Effector memory CD8-positive, alpha-beta T cell (primary cell): ENCODE measurements around the gene RAI14.
"Not testable (repeated sequence)": the region's sequence is repeated elsewhere in the genome, so short reads cannot be mapped to it uniquely, and the experiment has no call there.

Source experiments
- ATAC-seq: fragments of 150-1000 bp; cut with Tn5 transposase; replicated peaks from 2 replicates; pipeline ENCODE4 v1.10.0; 2021; ENCODE audit warnings: mild to moderate bottlenecking, moderate library complexity
- DNase-seq, 3 experiments: peaks; one replicate each; pipeline ENCODE4 v3.0.0; 2021
- H3K27ac Mint-ChIP-seq, 2 donors: one replicate each; pipeline ENCODE4 v1.8.0; 2022; ENCODE audit warnings: mild to moderate bottlenecking in 2 of 2, mixed read lengths in 2 of 2, moderate library complexity in 2 of 2
- H3K27me3 Mint-ChIP-seq, 2 donors: one replicate each; pipeline ENCODE4 v1.8.0; 2022; ENCODE audit warnings: mixed read lengths in 2 of 2
- H3K36me3 Mint-ChIP-seq: one replicate; pipeline ENCODE4 v1.8.0; 2022; ENCODE audit warnings: mild to moderate bottlenecking, moderate library complexity, mixed read lengths; ENCODE audit not compliant: insufficient read depth
- H3K4me1 Mint-ChIP-seq, 2 donors: one replicate each; pipeline ENCODE4 v1.8.0; 2022; ENCODE audit warnings: low read depth in 2 of 2, mixed read lengths in 2 of 2
- H3K4me3 Mint-ChIP-seq, 2 donors: one replicate each; pipeline ENCODE4 v1.8.0; 2022; ENCODE audit warnings: mild to moderate bottlenecking in 2 of 2, mixed read lengths in 2 of 2, moderate library complexity in 2 of 2
- H3K9me3 Mint-ChIP-seq, 2 donors: one replicate each; pipeline ENCODE4 v1.8.0; 2022; ENCODE audit warnings: mixed read lengths in 2 of 2

The RAI14 gene

DNA sequence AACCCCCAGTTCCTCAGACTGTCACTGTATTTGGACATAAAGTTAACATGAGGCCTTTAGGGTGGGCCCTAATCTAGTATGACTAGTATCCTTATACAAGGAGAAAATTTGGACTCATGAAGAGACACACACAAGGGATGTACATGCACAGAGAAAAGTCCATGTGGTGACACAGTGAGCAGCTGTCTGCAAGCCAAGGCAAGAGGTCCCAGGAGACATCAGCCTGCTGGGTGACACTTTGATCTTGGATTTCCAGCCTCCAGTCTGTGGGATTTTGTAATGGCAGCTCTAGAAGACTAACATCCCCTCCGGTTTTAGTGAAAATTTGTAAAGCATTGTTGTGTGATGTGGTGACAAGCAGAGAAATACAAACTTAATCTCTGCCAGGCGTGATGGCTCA, 66.1 kb downstream of the RAI14 start:
- H3K4me3 Mint-ChIP-seq: no peak overlapping the region
- no peak overlapping the region for H3K27ac Mint-ChIP-seq
- no peaks in the 10 kb centered on the region for H3K4me1 Mint-ChIP-seq
- H3K9me3 Mint-ChIP-seq: no peaks in the 10 kb centered on the region
- H3K36me3 Mint-ChIP-seq: no peaks in the 10 kb centered on the region
- H3K27me3 Mint-ChIP-seq: peaks cover 0 to 15% of the 10 kb centered on the region in 2 donors
- ATAC-seq (no peak), DNase-seq (no peak)

DNA sequence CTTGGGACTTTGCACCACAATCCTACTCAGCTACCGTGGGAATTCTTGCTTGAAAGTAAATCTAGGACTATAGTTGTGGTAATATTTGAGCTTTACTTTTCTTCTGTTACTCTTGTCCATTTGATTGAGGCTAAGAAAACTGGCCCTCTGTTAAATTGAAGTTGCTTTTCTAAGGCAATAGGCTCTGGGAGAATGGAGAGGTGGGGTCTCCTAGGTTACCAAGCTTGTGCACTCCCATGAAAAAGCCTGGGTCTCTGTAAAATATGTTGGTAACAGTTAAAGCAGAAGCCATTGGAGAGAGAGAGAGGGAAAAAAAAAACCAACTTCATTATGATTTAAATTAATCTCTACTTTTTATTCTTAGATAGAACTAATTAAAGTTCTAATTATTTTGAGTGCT, 68.6 kb downstream of the RAI14 start:
- Mint-ChIP-seq H3K36me3 (no peaks in the 10 kb centered on the region), H3K4me3 (no peak overlapping the region), H3K27ac (no peak overlapping the region), H3K4me1 (no peaks in the 10 kb centered on the region), H3K27me3 (peaks cover 6 to 25% of the 10 kb centered on the region in 2 donors), H3K9me3 (no peaks in the 10 kb centered on the region)
- DNase-seq (no peak), ATAC-seq (no peak)

DNA sequence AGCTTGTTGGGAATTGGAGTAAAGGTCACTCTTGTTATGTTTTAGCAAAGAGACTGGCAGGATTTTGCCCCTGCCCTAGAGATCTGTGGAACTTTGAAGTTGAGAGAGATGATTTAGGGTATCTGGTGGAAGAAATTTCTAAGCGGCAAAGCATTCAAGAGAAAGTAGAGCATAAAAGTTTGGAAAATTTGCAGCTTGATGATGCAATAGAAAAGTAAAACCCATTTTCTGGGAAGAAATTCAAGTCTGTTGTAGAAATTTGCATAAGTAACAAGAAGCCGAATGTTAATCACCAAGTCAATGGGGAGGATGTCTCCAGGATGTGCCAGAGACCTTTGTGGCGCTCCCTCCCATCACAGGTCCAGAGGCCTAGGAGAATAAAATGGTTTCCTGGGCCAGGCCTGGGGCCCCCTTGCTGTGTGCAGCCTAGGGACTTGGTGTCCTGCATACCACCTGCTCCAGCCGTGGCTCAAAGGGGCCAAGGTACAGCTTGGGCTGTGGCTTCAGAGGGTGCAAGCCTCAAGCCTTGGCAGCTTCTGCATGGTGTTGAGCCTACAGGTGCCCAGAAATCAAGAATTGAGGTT, 71.1 kb downstream of the RAI14 start:
- not testable (repeated sequence) for H3K4me3 Mint-ChIP-seq, DNase-seq, H3K9me3 Mint-ChIP-seq, H3K4me1 Mint-ChIP-seq, ATAC-seq, H3K27ac Mint-ChIP-seq, H3K36me3 Mint-ChIP-seq
- H3K27me3 Mint-ChIP-seq: peaks cover 6 to 23% of the 10 kb centered on the region in 2 donors

DNA sequence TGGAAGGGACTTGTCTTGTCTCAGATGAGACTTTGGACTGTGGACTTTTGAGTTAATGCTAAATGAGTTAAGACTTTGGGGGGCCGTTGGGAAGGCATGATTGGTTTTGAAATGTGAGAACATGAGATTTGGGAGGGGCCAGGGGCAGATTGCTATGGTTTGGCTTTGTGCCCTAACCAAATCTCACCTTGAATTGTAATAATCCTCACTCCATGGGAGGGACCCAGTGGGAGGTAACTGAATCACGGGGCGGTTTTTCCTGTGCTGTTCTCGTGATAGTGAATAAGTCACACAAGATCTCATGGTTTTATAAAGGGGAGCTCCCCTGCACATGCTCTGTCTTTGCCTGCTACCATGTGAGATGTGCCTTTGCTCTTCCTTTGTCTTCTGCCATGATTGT, 72.1 kb downstream of the RAI14 start:
- Mint-ChIP-seq H3K9me3 (no peaks in the 10 kb centered on the region), H3K4me3 (no peak overlapping the region), H3K27ac (no peak overlapping the region), H3K27me3 (peaks cover 6 to 20% of the 10 kb centered on the region in 2 donors), H3K36me3 (no peaks in the 10 kb centered on the region), H3K4me1 (no peaks in the 10 kb centered on the region)
- DNase-seq: no peak
- no peak for ATAC-seq

- no peaks in the 10 kb centered on the region for H3K36me3 Mint-ChIP-seq
- DNase-seq (no peak), ATAC-seq (no peak)
- H3K4me1 Mint-ChIP-seq: no peaks in the 10 kb centered on the region
- H3K9me3 Mint-ChIP-seq: no peaks in the 10 kb centered on the region
- no peak overlapping the region for H3K4me3 Mint-ChIP-seq
- no peak overlapping the region for H3K27ac Mint-ChIP-seq
- peaks cover 6 to 27% of the 10 kb centered on the region in 2 donors for H3K27me3 Mint-ChIP-seq
Observed at GRCh38 chr5:34731435-34732232, 75.5 kb downstream of the RAI14 start.

GRCh38 chr5:34734326-34734725, 78.2 kb downstream of the RAI14 start:
- Mint-ChIP-seq H3K36me3 (no peaks in the 10 kb centered on the region), H3K9me3 (no peaks in the 10 kb centered on the region), H3K27me3 (peaks cover 0 to 20% of the 10 kb centered on the region in 2 donors), H3K4me1 (no peaks in the 10 kb centered on the region), H3K4me3 (no peak overlapping the region), H3K27ac (no peak overlapping the region)
- no peak for DNase-seq
- no peak for ATAC-seq

GRCh38 chr5:34735491-34736426, 79.6 kb downstream of the RAI14 start:
- H3K27ac Mint-ChIP-seq: no peak overlapping the region
- no peaks in the 10 kb centered on the region for H3K9me3 Mint-ChIP-seq
- no peaks in the 10 kb centered on the region for H3K4me1 Mint-ChIP-seq
- peaks cover 0 to 20% of the 10 kb centered on the region in 2 donors for H3K27me3 Mint-ChIP-seq
- no peak overlapping the region for H3K4me3 Mint-ChIP-seq
- H3K36me3 Mint-ChIP-seq: no peaks in the 10 kb centered on the region
- no peak for ATAC-seq
- DNase-seq: no peak

- no peak overlapping the region for H3K4me3 Mint-ChIP-seq
Observed at GRCh38 chr5:34736445-34737115, 80.5 kb downstream of the RAI14 start.

GRCh38 chr5:34737731-34738130, 81.6 kb downstream of the RAI14 start:
- Mint-ChIP-seq H3K27ac (no peak overlapping the region), H3K4me1 (no peaks in the 10 kb centered on the region), H3K36me3 (no peaks in the 10 kb centered on the region), H3K4me3 (no peak overlapping the region), H3K27me3 (peaks cover 0 to 29% of the 10 kb centered on the region in 2 donors), H3K9me3 (peaks cover 0 to 6% of the 10 kb centered on the region in 2 donors)
- ATAC-seq: no peak
- DNase-seq: no peak

More at GRCh38 chr5:34736445-34737115, 80.5 kb downstream of the RAI14 start:
- Mint-ChIP-seq H3K36me3 (no peaks in the 10 kb centered on the region), H3K27me3 (peaks cover 0 to 26% of the 10 kb centered on the region in 2 donors), H3K27ac (no peak overlapping the region), H3K4me1 (no peaks in the 10 kb centered on the region), H3K9me3 (peaks cover 0 to 4% of the 10 kb centered on the region in 2 donors)
- DNase-seq (no peak), ATAC-seq (no peak)

DNA sequence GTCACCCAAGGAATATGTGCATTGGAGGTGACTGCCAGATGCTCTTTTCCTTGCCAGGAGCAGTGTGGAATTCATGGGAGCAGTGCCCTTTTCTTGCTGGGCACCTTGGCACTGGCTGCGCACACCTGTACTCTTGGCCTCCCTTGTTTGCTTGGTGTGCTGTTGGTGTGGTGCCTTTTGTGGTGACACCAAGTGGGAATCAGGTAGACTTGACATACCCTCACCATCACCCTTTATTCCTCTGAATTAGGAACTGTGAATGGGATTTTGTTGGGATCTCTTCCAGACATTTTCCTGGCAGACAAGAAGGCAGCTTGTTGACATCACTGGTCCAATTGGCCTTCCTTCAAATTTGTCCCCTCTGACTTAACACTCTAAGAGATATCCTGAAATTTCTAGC, 82.3 kb downstream of the RAI14 start:
- Mint-ChIP-seq H3K4me1 (no peaks in the 10 kb centered on the region), H3K36me3 (no peaks in the 10 kb centered on the region), H3K27me3 (peaks cover 0 to 28% of the 10 kb centered on the region in 2 donors), H3K27ac (no peak overlapping the region), H3K4me3 (no peak overlapping the region), H3K9me3 (peaks cover 0 to 6% of the 10 kb centered on the region in 2 donors)
- ATAC-seq (no peak), DNase-seq (no peak)

GRCh38 chr5:34740389-34740806, 84.3 kb downstream of the RAI14 start:
- Mint-ChIP-seq H3K4me1 (no peaks in the 10 kb centered on the region), H3K9me3 (peaks cover 0 to 6% of the 10 kb centered on the region in 2 donors), H3K36me3 (no peaks in the 10 kb centered on the region), H3K4me3 (no peak overlapping the region), H3K27ac (no peak overlapping the region), H3K27me3 (peaks cover 0 to 22% of the 10 kb centered on the region in 2 donors)
- DNase-seq (no peak), ATAC-seq (no peak)

DNA sequence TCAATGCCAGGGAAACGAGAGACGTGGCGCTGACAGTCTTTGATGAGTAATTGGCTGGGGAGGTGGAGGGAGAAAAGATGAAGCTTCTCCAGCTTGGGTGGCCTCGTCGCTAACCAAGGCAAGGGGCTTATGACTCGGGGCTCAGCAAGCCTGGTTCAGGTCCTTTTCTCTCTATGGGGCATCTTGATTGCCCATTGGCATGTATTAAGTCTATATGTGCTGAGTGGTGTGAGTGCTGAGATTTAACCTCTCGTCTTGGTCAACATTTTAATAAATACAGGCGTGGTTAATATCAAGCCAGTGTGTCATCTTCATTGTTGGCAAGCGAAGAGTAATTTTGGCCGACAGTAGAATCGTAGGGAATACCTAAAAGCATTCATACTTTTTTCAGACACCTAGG, 85.9 kb downstream of the RAI14 start:
- H3K27ac Mint-ChIP-seq: no peak overlapping the region
- H3K36me3 Mint-ChIP-seq: no peaks in the 10 kb centered on the region
- DNase-seq: no peak
- peaks cover 0 to 6% of the 10 kb centered on the region in 2 donors for H3K9me3 Mint-ChIP-seq
- peaks cover 0 to 16% of the 10 kb centered on the region in 2 donors for H3K27me3 Mint-ChIP-seq
- no peaks in the 10 kb centered on the region for H3K4me1 Mint-ChIP-seq
- no peak for ATAC-seq
- no peak overlapping the region for H3K4me3 Mint-ChIP-seq

- DNase-seq (no peak), ATAC-seq (no peak)
- Mint-ChIP-seq H3K9me3 (peaks cover 0 to 6% of the 10 kb centered on the region in 2 donors), H3K27me3 (peaks cover 0 to 9% of the 10 kb centered on the region in 2 donors), H3K36me3 (no peaks in the 10 kb centered on the region), H3K27ac (no peak overlapping the region), H3K4me3 (no peak overlapping the region), H3K4me1 (no peaks in the 10 kb centered on the region)
Observed at GRCh38 chr5:34743878-34744277, 87.8 kb downstream of the RAI14 start.
